SW480 (cell line): ENCODE data around the gene ATG2A.
A peak's percentile ranks its signal among the peaks of the same experiment; 100 is the strongest.

Source experiments
- DNase-seq: peaks from one replicate; pipeline ENCODE4 v3.0.0-alpha.2; 2016; ENCODE audit warnings: low spot score

Gene ATG2A

DNA sequence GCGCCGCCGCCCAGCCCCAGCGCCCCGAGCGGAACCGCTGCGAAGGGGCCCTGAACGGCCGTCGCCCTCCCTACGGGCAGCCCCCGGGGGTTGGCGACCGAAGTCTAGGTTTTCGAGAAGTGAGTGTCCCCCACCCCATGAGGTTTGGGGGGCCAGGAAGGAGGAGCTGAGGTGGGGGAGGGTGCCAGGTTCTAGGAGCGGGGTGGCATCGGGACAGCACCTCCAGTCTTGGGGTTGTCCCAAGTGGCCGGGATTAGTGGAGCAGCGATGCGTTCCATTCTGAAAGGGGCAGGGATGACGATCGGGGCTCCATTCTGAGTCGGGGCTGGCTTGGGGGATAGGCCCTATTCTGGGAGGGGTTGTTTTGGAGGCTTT lies 7.9 kb upstream of the ATG2A start:
- DNase-seq, result no peak

DNA sequence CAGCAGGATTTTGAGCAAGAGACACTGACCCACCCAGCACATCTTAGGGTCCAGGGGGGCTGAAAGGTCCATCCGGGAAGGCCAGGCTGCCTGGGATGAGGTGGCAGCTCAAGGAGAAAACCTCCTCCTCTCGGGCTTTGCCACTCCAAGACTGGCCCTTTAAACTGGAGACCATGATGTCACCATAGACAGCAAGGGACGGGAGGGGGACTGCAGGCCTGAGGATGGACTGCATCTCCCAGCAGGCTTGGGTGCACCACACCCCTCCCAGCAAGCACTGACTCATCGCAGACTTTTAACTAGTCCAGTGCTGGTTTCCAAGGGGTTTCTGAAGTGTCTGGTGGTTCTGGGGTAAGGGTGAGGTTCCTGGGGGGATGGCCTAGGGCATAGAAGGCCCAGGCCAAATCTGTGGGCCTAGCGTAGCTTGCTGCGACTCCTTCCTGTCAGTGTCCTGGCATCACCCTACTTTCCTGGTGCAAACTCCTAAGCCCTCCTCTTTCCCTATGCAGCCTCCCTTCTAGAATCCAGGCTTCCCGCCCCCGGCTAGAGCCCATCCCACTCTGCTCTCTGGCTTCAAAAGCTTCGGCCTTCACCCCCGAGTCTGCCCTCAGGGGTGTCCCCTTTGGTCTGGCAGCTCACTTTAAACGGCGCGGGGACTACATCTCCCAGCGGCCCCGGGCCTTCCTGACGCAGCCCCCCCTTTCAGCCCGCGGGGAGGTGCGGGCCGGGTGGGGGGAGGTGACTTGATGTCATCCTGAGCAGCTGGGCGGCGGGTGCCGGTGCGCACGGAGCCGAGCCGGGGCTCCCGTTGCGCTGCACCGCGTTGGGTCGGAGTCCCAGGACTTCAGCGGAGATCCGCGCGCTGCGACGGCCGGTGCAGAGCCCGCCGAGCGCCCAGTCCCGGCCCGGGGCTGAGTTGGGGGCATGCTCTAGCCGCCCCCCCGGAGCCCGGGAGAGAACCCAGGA lies 7.2 kb upstream of the ATG2A start, which contains the start of gene PPP2R5B:
TSS of gene PPP2R5B (plus strand) at position 746 of the 966 bp plus-strand sequence. CDS start 1,046 bp downstream, outside the sequence.
- DNase-seq, result peak; percentile 95

DNA sequence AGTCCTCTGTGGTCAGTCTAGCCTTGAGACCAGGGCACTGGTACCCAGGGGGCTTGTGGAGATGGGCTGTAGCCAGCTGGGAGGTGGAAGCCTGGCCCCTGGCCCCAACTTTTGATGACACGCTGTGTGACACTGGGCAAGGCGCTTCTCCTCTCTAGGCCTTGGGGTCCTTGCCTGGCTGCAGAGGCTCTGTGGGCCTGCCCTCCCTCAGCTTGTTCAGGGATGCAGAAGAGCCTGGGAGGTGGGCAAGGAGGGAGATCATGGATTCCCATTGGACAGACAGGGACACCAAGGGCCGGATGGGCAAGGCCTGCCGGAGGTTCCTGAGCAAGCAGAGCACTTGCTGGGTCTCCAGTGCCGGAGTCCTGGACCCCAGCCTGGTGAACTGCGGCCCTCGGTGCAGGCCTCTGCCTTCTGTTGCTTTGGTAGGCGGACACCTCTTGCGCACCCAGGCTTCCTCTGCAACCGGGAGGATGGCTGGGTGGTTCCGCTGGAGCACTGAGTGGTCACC lies 6.2 kb upstream of the ATG2A start:
- DNase-seq, result no peak

DNA sequence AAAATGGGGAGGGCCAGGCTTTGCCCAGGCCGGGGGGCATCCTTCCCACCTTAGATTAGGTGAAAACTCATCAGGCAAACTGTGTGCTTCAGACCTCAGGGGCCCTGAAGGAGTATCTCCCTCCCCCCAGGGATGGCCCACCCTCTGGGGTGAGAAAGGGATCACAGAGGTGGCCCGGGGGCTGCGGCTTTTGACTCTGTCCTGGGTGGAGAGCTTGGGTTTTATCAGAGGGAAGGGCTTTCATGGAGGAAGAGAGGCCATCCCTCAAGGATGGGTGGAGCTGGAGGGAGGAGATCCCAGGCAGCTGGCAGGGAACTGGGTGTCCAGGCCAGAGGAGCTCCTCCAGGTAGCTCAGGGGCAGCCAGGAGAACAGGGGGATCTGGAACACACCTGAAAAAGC lies 4.4 kb upstream of the ATG2A start:
- no peak for DNase-seq

DNA sequence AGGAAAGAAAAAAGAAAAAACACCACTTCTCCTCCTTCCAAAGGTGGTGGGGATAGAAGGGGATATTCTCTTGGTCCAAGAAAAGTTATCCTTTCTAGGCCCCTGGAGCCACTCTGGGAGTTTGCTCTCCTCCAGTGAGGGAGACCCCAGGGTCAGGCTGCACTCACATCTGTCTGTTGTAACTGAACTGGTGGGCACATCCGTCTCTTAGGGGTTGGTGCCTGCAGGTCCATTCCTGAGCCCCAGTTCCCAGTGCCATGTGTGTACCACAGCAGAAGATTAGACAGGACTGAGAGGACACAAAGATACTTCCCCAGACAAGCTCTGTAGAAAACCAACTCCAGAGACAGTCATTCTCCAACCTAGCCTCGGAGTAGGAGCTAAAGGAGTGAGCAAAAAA lies 3.1 kb upstream of the ATG2A start:
- no peak for DNase-seq

DNA sequence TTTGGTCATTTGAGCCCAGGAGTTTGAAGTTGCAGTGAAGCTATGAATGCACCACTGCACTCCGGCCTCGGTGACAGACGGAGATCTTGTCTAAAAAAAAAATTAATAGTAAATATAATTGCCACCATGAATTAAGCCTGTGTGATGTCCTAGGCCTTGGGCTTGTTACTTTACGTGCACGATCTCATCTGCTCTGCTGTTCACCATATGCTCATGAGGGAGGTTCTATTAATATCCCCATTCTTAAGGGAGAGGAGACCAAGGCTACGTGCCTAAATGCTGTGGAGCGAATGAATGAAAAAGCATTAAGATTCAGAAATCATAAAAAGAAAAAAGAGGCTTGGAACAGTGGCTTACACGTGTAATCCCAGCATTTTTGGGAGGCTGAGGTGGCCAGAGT lies 2.6 kb upstream of the ATG2A start:
- no peak for DNase-seq

DNA sequence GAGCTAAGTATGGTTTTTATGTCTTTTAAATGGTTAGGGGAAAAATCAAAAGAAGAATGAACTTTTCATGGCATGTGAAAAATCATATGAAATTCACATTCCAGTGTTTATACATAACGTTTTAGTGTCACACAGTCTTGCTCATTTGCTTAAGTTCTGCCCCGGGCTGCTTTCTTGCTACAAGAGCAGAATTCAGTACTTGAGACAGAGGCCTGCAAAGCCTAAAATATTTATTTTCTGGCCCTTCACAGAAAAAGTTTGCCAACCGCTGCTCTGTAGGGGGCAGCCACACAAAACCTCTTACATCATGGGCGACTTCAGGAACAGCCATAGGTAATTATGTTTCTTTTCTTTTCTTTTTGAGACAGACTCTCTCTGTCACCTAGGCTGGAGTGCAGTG lies 1.0 kb upstream of the ATG2A start:
- DNase-seq, result no peak

DNA sequence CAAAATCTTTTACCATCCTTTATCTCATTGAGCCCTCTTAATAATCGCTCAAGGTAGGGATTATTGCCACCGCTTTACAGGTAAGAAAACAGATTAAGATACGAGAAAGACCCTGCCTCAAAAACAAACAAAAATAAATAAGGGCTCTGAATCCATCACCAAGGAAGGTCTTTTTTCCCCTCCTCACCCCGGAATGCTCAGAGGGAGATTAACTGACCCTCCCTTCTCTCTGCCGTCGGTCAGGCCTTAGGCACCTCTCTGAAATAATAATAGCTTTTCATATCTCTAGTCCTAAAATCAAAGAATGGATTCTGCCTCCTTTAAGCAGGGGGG lies 620 bp upstream of the ATG2A start:
- no peak for DNase-seq

DNA sequence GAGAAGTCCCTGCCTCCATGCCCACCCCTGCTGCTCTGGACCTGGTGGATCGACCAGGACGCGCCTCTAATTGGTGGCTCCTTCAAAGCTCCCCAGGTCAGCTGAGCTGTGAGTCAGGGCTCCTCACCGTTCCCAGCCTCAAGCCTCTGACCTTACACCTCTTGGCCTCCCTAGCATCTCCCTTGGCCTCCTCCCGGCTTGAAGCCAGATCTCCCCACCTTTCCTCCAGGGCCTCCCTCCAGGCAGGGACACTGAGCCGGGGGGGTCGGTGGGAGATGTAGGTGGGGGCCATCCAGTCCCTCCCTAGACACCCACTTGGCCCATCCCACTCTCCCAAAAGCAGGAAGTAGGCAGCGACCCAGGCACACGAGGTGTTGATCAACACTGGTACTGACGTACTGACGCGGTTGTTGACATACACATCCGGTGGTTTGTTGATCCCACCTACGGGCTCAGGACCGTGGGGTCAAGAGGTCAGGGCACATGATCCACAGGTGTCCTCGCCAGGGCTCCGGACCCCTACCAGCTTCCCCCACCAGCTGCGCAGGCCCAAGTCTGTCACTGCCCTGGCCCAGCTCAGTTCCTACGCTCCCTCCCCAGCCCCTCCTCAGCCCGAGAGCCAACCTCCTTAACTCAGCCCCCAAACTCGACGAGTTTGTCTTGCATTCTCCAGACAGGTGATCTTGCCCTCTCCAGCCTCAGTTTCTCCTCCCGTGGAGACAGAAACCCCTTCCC lies 802 bp downstream of the ATG2A start:
- DNase-seq, result peak; percentile 40

DNA sequence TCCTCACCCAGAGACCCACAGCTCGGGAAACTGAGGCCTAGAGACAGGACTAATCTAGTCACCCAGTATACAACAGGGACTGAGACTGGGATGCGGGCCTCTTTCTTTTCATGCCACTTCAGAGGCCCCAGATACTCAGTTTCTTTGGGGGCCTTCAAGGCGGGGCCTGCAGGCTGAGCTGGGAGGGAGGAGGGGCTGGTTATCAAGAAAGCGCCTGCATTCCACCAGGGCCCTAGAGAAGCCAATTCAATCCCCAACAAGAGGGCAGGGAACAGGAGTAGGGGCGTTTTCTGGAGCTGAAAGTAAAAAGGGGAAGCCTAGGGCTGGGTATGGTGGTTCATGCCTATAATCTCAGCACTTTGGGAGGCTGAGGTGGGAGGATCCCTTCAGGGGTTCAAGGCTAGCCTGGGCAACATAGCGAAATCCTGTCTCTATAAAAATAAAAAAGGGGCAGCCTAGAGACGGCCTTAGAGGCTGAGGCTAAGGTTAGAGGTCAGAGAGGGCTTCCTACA lies 1.6 kb downstream of the ATG2A start:
- no peak for DNase-seq

DNA sequence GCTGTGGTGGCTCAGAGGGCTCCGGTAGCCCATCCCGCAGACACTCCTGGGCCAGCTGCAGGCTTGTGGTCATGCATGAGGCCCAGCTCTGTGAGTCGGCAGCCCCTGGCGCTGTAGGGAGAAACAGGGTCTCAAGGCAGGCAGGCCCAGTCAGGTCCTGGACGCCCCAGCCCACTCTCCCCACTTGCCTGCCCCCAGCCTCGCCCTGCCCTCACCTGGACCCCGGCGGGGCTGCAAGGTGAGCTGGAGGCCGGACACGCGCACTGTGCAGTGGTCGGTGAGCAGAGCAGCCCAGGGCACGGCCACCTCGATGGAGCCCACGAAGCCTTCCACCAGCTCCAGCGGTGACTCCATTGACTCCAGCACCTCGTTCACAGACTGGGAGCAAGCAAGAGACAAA lies 2.9 kb downstream of the ATG2A start:
- DNase-seq, result no peak

DNA sequence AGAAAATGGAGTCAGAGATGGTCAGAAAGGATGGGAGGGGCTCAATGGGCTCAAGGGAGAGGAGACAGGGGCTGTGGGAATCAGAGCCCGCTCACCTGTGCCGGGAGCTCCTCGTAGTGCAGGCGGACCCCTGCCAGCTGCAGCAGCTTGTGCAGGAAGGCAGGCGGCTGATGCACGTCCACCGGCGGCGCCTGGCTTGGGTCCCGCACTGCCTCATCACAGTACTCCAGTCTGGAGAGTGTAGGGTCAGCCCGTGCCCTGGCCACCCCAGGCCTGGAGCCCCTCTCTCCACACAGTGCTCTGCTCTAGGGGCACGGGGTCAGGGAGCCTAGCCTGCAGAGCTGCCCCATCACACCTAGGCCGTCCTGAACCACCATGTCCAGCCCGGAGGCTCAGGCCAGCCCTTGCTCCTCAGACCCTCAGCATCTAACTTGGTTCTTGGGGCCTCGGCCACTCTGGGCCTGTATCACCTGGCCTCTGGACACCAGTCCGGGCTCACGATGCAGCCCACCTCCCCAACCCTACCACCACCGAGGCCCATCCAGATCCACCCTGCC lies 3.8 kb downstream of the ATG2A start:
- DNase-seq, result no peak

DNA sequence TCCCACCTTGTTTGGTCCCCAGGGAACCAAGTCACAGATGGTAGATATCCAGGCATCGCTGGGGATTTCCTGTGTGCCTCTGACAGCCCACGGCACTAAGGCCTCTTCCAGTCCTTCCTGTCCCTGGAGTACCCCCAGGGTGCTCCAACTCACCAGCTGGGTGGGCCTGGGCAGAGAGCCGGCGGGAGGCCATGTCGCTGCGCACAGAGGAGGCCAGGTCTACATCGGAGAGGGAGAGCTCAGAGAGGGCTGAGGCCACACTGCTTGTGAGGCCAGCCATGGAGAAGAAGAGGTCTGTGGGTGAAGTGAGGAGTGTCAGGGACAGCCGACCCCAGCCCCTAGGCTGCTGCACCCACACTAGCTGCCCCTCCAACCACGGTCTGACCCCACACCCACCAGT lies 5.3 kb downstream of the ATG2A start:
- no peak for DNase-seq

DNA sequence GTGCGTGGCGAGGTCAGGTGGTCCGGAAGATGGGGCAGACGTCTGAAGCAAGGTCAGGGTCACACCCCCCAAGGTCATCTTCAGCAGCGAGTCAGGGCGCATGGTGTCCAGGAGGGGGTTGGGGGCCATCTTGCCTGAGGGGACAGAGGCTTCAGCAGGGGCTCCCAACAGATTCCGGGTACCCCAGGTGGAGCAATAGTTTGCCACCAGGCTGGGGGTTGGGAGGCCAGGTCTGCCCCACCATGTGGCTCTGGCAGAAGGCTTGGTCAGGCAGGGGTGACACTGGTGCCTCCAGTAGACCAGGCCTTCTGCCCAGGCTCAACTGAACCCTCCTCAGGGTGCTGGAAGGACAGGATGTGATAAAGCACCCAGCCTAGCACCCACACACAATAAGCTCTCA lies 5.9 kb downstream of the ATG2A start:
- no peak for DNase-seq

DNA sequence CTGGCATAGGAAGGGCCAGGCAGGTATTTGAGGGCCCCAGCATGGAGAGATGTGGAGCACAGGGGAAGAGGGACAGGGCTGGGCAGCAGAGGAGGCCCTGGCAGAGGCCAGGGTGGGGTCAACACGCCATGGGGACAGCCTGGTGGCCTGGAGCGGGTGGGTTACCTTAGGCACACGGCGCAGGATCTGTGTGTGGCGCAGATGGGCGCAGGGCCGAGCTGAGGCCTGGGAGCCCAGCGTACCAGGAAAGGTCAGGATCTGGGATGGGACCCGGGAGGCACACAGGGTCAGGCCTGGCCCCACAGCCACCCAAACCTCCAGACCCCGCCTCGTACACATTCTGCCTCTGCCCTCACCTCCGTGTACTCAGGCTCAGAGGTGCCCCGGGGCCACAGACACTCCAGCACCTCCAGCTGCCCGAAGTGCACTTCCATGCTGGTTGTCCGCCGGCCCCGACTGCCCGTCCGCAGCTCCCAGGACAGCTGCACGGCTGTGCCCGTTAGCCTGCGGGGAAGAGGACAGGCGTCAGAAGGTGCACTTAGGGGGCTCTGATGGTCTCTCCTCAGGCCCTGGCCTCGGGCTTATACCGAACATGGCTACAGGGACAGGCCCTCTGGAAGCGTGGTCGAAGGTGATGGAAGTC lies 6.4 kb downstream of the ATG2A start:
- DNase-seq, result no peak

DNA sequence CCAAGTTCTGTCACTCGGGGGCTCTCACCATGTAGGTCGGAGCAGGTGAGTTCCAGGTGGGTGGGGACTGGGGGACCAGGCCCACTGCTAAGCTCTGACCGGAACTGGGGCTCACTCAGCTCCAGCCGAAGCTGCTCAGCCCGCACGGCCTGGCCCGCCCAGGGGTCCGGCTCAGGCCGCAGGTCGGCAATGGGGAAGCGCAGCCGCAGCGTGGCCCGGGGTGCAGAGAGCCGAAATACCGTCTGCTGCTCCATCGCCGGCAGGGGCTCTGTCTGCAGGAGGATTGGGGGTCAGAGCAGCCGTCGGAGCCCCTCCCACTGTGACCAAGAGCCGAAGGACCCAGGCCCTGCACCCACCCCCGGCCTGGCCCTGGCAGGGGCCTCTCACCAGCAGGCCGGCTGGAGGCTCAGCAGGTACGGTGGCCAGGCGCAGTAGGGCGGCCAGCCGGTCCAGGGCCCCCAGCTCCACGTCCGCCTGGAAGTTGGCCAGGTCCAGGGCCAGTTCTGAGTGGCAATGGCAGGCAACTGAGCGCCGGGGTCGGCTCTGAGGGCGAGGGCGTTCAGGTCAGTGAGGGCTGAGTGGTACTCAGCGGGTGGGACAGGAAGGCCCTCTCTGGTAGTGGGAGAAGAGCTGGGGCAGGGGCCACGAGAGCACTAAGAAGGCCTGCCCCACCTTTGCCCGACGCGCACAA lies 7.2 kb downstream of the ATG2A start:
- DNase-seq, result no peak

DNA sequence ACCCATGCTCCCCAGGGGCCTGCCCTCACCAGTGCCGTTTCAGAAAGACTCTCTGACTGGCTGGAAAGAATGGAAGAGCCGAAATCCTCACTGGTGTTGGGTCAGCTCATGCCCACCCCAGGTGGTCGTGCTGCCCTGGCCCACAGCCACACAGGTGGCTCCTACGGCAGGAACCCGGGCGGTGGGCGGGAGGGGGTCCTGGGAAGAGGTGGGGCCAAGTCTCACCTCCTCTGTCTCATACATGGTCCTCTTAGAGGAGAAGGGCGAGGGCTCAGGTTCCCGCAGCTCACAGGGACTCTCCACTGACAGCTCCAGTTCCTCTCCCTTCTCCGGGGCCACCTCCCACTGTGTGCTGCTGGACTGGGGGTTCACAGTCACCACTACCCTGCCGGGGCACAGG lies 8.2 kb downstream of the ATG2A start:
- DNase-seq, result no peak

DNA sequence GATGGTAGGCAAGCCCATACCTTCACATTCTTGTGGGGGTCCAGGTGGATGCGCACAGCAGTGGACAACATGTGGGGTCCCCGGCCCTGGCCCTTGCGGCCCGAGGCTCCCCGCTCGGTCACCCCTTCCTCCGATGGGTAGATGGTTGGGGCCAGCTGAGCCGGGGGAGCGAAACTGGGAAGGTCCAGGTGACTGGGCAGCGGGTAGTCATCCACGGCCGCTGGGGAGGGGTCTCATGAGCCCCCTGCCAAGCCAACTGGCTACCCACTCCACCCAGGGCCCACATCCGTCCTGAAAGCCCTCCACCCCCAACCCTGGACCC lies 10.7 kb downstream of the ATG2A start:
- DNase-seq, result no peak

DNA sequence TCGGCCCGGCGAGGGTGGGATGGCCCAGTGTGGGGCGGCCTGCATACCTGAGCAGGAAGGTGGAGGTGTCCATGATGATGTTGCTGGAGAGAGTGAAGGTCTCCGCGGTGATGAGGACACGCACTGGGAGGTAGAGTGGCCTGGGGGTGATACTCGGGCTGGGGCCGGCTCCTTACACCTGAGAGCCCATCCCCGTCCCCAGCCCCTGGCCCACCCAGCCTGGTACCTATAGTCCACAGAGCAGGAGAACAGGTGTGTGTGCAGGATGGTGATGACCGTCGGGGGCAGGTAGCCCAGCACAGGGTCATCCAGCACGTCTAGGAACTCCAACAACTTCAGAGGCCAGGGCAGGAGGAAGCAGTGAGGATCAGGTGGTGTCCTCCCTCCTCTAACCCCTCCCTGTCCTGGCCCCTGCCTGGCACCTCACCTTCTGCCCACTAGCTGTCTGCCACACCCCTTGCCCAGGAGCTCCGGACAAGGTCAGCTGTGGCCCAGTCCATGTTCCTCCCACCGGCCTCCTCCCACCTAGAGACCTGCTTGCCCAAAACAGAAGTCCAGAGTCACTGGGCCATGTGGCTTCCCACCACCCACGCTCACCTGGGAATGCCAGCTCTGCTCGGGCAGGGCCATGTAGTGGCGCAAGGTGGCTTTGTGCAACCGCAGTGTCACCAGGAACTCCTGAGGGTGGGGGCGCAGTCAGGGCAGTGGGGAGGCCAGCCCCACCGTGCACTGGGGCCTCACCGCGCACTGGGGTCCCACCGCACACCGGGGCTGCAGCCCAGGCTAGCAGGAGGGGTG lies 11.3 kb downstream of the ATG2A start:
- DNase-seq, result no peak

DNA sequence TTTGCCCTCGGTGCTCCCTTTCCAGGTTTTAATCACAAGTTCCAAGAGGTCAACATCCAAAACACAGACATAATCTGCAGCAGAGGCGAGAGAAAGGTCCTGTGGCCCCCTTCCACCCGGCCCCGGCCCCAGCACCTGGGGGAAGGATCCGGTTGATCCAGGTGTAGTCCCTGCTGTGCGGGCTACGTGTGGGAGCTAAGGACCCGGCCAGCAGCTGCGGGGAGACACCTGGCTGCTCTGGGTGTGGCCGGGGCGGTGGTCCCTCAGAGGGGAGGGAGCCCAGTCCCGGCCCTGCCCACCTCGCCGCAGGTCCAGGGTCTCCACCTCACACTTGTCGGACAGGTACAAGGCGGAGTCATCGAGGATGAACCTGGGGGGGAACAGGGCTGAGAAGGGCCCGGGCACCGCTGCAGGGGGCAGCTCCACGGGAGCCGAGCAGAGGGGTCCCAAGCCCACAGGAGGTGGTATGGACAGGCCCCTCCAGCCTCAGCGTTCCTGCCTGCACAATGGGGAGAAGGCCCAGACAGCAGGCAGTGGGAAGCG lies 13.6 kb downstream of the ATG2A start:
- DNase-seq, result no peak
